SK-N-SH (cell line): ENCODE data around the gene COL17A1. TPM values are rescaled to one million over a fixed set of nuclear protein-coding genes. Genes with fewer than 3 reads are reported as not detected.

Source experiments
- CTCF ChIA-PET: fragments of 300-600, 350-600 bp; formaldehyde crosslinking; extraction: SDS; loops from one replicate; lab custom pipeline; 2021; lab: Yijun Ruan, JAX
- POLR2A ChIA-PET: fragments of 350-600 bp; sonication (Branson Sonifier 250); formaldehyde crosslinking; extraction: SDS; loops from one replicate; lab custom pipeline; 2020; ENCODE audit warnings: antibody characterized with exemption, inconsistent platforms; lab: Yijun Ruan, JAX
- DNase-seq: peaks from one replicate; pipeline ENCODE4 v3.0.0; 2012
- H2AFZ ChIP-seq: fragments of 200-600 bp; sonication (generic); 2 replicates; pipeline ENCODE4 v1.8.1; 2016; ENCODE audit warnings: antibody characterized with exemption, mild to moderate bottlenecking, low read depth
- H3F3A ChIP-seq: fragments of 200-600 bp; sonication (generic); replicated peaks from 2 replicates; pipeline ENCODE3; 2016; ENCODE audit warnings: antibody characterized with exemption, mild to moderate bottlenecking; ENCODE audit not compliant: insufficient read depth
- H3K27ac ChIP-seq, 2 experiments: fragments of 200-500 bp in 1 of 2; fragments of 200-600 bp in 1 of 2; sonication (Bioruptor generic) in 1 of 2; sonication (generic), shearing (Covaris generic) in 1 of 2; 2 replicates each; pipeline versions ENCODE4 v1.5.1 to v1.6.1; 2014 to 2016; ENCODE audit warnings: low read depth in 2 of 2, inconsistent platforms in 1 of 2, low read length in 1 of 2, mild to moderate bottlenecking in 1 of 2, mixed read lengths in 1 of 2
- H3K27me3 ChIP-seq: fragments of 200-600 bp; sonication (generic), shearing (Covaris generic); 2 replicates; pipeline ENCODE4 v1.6.1; 2016; ENCODE audit warnings: mixed run types; ENCODE audit not compliant: insufficient read depth
- H3K36me3 ChIP-seq, 2 experiments: fragments of 200-500 bp in 1 of 2; fragments of 200-600 bp in 1 of 2; sonication (Bioruptor generic) in 1 of 2; sonication (generic) in 1 of 2; replicated peaks in 1 of 2; 2 replicates each; pipeline versions ENCODE3 to v1.5.1; 2014 to 2016; ENCODE audit warnings: low read length in 1 of 2, mild to moderate bottlenecking in 1 of 2; ENCODE audit not compliant: insufficient read depth in 2 of 2, control insufficient read depth in 1 of 2
- H3K4me1 ChIP-seq, 2 experiments: fragments of 200-500 bp in 1 of 2; fragments of 200-600 bp in 1 of 2; sonication (Bioruptor generic) in 1 of 2; sonication (generic), shearing (Covaris generic) in 1 of 2; 2 replicates each; pipeline versions ENCODE4 v1.5.1 to v1.6.1; 2014 to 2016; ENCODE audit warnings: low read depth in 1 of 2, low read length in 1 of 2, mixed run types in 1 of 2; ENCODE audit not compliant: insufficient read depth in 2 of 2, control insufficient read depth in 1 of 2
- H3K4me2 ChIP-seq: fragments of 200-600 bp; sonication (generic), shearing (Covaris generic); 2 replicates; pipeline ENCODE4 v1.6.1; 2017; ENCODE audit warnings: mixed run types
- H3K4me3 ChIP-seq, 2 experiments: fragments of 200-500 bp in 1 of 2; fragments of 200-600 bp in 1 of 2; sonication (Bioruptor generic) in 1 of 2; sonication (generic), shearing (Covaris generic) in 1 of 2; 2 replicates each; pipeline versions ENCODE4 v1.5.1 to v1.8.1; 2014 to 2016; ENCODE audit warnings: low read depth in 2 of 2, inconsistent platforms in 1 of 2, low read length in 1 of 2, mild to moderate bottlenecking in 1 of 2, mixed read lengths in 1 of 2, moderate library complexity in 1 of 2
- H3K79me2 ChIP-seq: fragments of 200-600 bp; sonication (generic); 2 replicates; pipeline ENCODE4 v1.8.1; 2017; ENCODE audit warnings: mild to moderate bottlenecking; ENCODE audit not compliant: insufficient read depth
- H3K9ac ChIP-seq: fragments of 200-600 bp; sonication (generic); 2 replicates; pipeline ENCODE4 v1.6.1; 2017; ENCODE audit warnings: mixed run types
- H3K9me2 ChIP-seq: fragments of 200-600 bp; sonication (generic); 2 replicates; pipeline ENCODE4 v1.6.1; 2017; ENCODE audit warnings: mixed run types
- H3K9me3 ChIP-seq: fragments of 200-600 bp; sonication (generic); 2 replicates; pipeline ENCODE4 v1.6.1; 2017; ENCODE audit warnings: mixed run types, mild to moderate bottlenecking, moderate library complexity
- H4K20me1 ChIP-seq: fragments of 200-600 bp; sonication (generic); 2 replicates; pipeline ENCODE4 v1.6.1; 2017; ENCODE audit warnings: mild to moderate bottlenecking, mixed run types; ENCODE audit not compliant: insufficient read depth
- CHD2 ChIP-seq: fragments of 150-350 bp; IDR thresholded peaks from 2 replicates; pipeline ENCODE4 v1.6.1; 2018; ENCODE audit warnings: low read length; ENCODE audit not compliant: partially characterized antibody
- CTCF ChIP-seq: fragments of 200-600 bp; sonication (generic); IDR thresholded peaks from 2 replicates; pipeline ENCODE4 v1.6.1; 2017; ENCODE audit warnings: antibody characterized with exemption, mild to moderate bottlenecking, moderate library complexity
- FOXJ3 ChIP-seq: sonication (generic); formaldehyde crosslinking; IDR thresholded peaks from 2 replicates; pipeline ENCODE4 v1.5.1; 2020; ENCODE audit warnings: mild to moderate bottlenecking, missing genetic modification reagents
- FOXM1 ChIP-seq: IDR thresholded peaks from 2 replicates; pipeline ENCODE4 v1.4.0; 2012; ENCODE audit warnings: low read depth, mild to moderate bottlenecking
- GABPA ChIP-seq: IDR thresholded peaks from 2 replicates; pipeline ENCODE4 v1.4.0; 2012; ENCODE audit warnings: low read depth, mild to moderate bottlenecking
- IRF3 ChIP-seq: fragments of 150-350 bp; IDR thresholded peaks from 2 replicates; pipeline ENCODE4 v1.6.1; 2016; ENCODE audit warnings: mild to moderate bottlenecking, low read depth, low read length
- JUND ChIP-seq: IDR thresholded peaks from 2 replicates; pipeline ENCODE4 v1.4.0; 2012
- MAX ChIP-seq: IDR thresholded peaks from 2 replicates; pipeline ENCODE4 v1.4.0; 2012; ENCODE audit warnings: low read depth
- MEF2A ChIP-seq: IDR thresholded peaks from 2 replicates; pipeline ENCODE4 v1.4.0; 2012; ENCODE audit warnings: low read depth, borderline replicate concordance
- NFIC ChIP-seq: IDR thresholded peaks from 2 replicates; pipeline ENCODE4 v1.4.0; 2012; ENCODE audit warnings: borderline replicate concordance
- NRF1 ChIP-seq: IDR thresholded peaks from 2 replicates; pipeline ENCODE4 v1.6.1; 2012; ENCODE audit warnings: low read depth, mild to moderate bottlenecking, low read length
- PBX3 ChIP-seq: IDR thresholded peaks from 2 replicates; pipeline ENCODE4; 2012
- RFX5 ChIP-seq: IDR thresholded peaks from 2 replicates; pipeline ENCODE4 v1.6.1; 2012; ENCODE audit warnings: mild to moderate bottlenecking, improper control_type of control experiment, low read length
- RXRA ChIP-seq: IDR thresholded peaks from 2 replicates; pipeline ENCODE4 v1.4.0; 2012; ENCODE audit warnings: low read depth, mild to moderate bottlenecking, borderline replicate concordance
- SIN3A ChIP-seq: IDR thresholded peaks from 2 replicates; pipeline ENCODE4 v1.6.1; 2012; ENCODE audit warnings: low read depth, mild to moderate bottlenecking, low read length, moderate library complexity, borderline replicate concordance
- TEAD4 ChIP-seq: IDR thresholded peaks from 2 replicates; pipeline ENCODE4 v1.4.0; 2012; ENCODE audit warnings: mild to moderate bottlenecking, borderline replicate concordance; ENCODE audit not compliant: insufficient read depth
- USF1 ChIP-seq: IDR thresholded peaks from 2 replicates; pipeline ENCODE4 v1.4.0; 2012; ENCODE audit warnings: low read depth, borderline replicate concordance
- YY1 ChIP-seq: IDR thresholded peaks from 2 replicates; pipeline ENCODE4 v1.4.0; 2012; ENCODE audit warnings: low read depth, mild to moderate bottlenecking
- ZBTB33 ChIP-seq: IDR thresholded peaks from 2 replicates; pipeline ENCODE4 v1.4.0; 2012; ENCODE audit warnings: low read depth, borderline replicate concordance
- WGBS: methylation state at CpG from one replicate; pipeline ENCODE4 v1.1.6; 2017; ENCODE audit warnings: low lambda C conversion rate; 5-methylcytosine and 5-hydroxymethylcytosine counted together
- polyA plus RNA-seq, 3 experiments: library from polyadenylated mRNA; depleted of rRNA; stranded (reverse); fragments of >200 nt; gene quantifications; 2 replicates each; pipeline ENCODE4 v1.2.3, GENCODE V29; 2012

The COL17A1 gene
- polyA plus RNA-seq, 1 of the 3 experiments (the other 2 are of a cell fraction) = 0.12 TPM

- TF ChIP-seq CTCF = no peak
- TF ChIP-seq RFX5 = no peak
- no peak for TF ChIP-seq RXRA
- TF ChIP-seq GABPA = no peak
These were observed 46.5 kb downstream of the COL17A1 start (continued) for GRCh38 chr10:104038958-104039752.

- Histone ChIP-seq H4K20me1 (no peaks in the 10 kb centered on the region), H3K9me3 (no peaks in the 10 kb centered on the region), H3K4me1 (no peaks in the 10 kb centered on the region), H3K4me3 (no peak overlapping the region), H3K36me3 (no peaks in the 10 kb centered on the region), H3K9ac (no peak overlapping the region), H3F3A (peaks cover 3% of the 10 kb centered on the region), H2AFZ (no peak overlapping the region), H3K9me2 (no peaks in the 10 kb centered on the region), H3K27me3 (no peaks in the 10 kb centered on the region), H3K27ac (no peak overlapping the region), H3K4me2 (no peak overlapping the region), H3K79me2 (no peaks in the 10 kb centered on the region)
- CTCF ChIA-PET = interaction anchor here (1.1 to 1.7 kb wide), 2 partner anchors 153 to 172 kb away, joined by 3 to 8 read pairs; no protein-coding TSS in a partner anchor
- WGBS = 92% methylated on average over 8 of the region's 8 CpGs
- no peak for DNase-seq
- TF ChIP-seq USF1 (no peak), PBX3 (no peak), MEF2A (no peak), NRF1 (no peak), SIN3A (no peak), FOXM1 (no peak), TEAD4 (no peak), ZBTB33 (no peak), NFIC (no peak), MAX (no peak), FOXJ3 (CRISPR knock-in tag) (no peak), CHD2 (no peak), YY1 (no peak), IRF3 (no peak), CTCF (no peak), JUND (no peak)
- POLR2A ChIA-PET = interaction anchor here (0.6 kb wide), 1 partner anchor 109 kb away, joined by 3 read pairs; no protein-coding TSS in a partner anchor
These were observed 47.1 kb downstream of the COL17A1 start for GRCh38 chr10:104038537-104038936.
